ENCODE results near the gene TEDC2.

The TEDC2 gene

GRCh38 chr16:2508722-2509400, 49.0 kb downstream of the TEDC2 start:
- no peak for TF ChIP-seq CTCF (IDR thresholded peaks at IDR 0.05)
- no peaks in the 10 kb centered on the region for H3K36me3 Mint-ChIP-seq (ENCODE audit: low read depth)
- H3K9me3 Mint-ChIP-seq = no peaks in the 10 kb centered on the region
- H3K27ac Mint-ChIP-seq = no peak overlapping the region
- no peak overlapping the region for H3K4me3 Mint-ChIP-seq
- DNase-seq = peak; percentile 2
- peaks cover 14% of the 10 kb centered on the region for H3K27me3 Mint-ChIP-seq (ENCODE audit: low read depth, poor library complexity)
- H3K4me1 Mint-ChIP-seq = peaks cover 43% of the 10 kb centered on the region

GRCh38 chr16:2511128-2511800, 51.4 kb downstream of the TEDC2 start:
- Mint-ChIP-seq H3K9me3 (no peaks in the 10 kb centered on the region), H3K4me3 (peak overlapping the region; percentile 86), H3K4me1 (peaks cover 56% of the 10 kb centered on the region), H3K27me3 (ENCODE audit: low read depth, poor library complexity) (peaks cover 17% of the 10 kb centered on the region), H3K36me3 (ENCODE audit: low read depth) (peaks cover 1% of the 10 kb centered on the region), H3K27ac (no peak overlapping the region)
- TF ChIP-seq CTCF (IDR thresholded peaks at IDR 0.05) = no peak
- peak; percentile 51 for DNase-seq

GRCh38 chr16:2511996-2512734, 52.3 kb downstream of the TEDC2 start:
- peaks cover 6% of the 10 kb centered on the region for H3K36me3 Mint-ChIP-seq (ENCODE audit: low read depth)
- no peak for TF ChIP-seq CTCF (IDR thresholded peaks at IDR 0.05)
- peak overlapping the region; percentile 98 for H3K27ac Mint-ChIP-seq
- DNase-seq = no peak
- peaks cover 65% of the 10 kb centered on the region for H3K4me1 Mint-ChIP-seq
- H3K4me3 Mint-ChIP-seq = peak overlapping the region; percentile 86
- peaks cover 17% of the 10 kb centered on the region for H3K27me3 Mint-ChIP-seq (ENCODE audit: low read depth, poor library complexity)
- H3K9me3 Mint-ChIP-seq = no peaks in the 10 kb centered on the region

GRCh38 chr16:2512735-2513404, 53.0 kb downstream of the TEDC2 start:
- no peak for DNase-seq
- no peak for TF ChIP-seq CTCF (IDR thresholded peaks at IDR 0.05)
- peak overlapping the region; percentile 98 for H3K27ac Mint-ChIP-seq
- peaks cover 6% of the 10 kb centered on the region for H3K36me3 Mint-ChIP-seq (ENCODE audit: low read depth)
- H3K4me1 Mint-ChIP-seq = peaks cover 70% of the 10 kb centered on the region
- peak overlapping the region; percentile 86 for H3K4me3 Mint-ChIP-seq
- H3K9me3 Mint-ChIP-seq = no peaks in the 10 kb centered on the region
- peaks cover 17% of the 10 kb centered on the region for H3K27me3 Mint-ChIP-seq (ENCODE audit: low read depth, poor library complexity)

- DNase-seq = peak; percentile 93
- Mint-ChIP-seq H3K4me3 (peak within 1 kb of the TSS; percentile 86), H3K27ac (peak within 1 kb of the TSS; percentile 98), H3K4me1 (peaks cover 70% of the 10 kb centered on the region), H3K9me3 (no peaks in the 10 kb centered on the region), H3K36me3 (ENCODE audit: low read depth) (peaks cover 6% of the 10 kb centered on the region), H3K27me3 (ENCODE audit: low read depth, poor library complexity) (peaks cover 13% of the 10 kb centered on the region)
- TF ChIP-seq CTCF (IDR thresholded peaks at IDR 0.05) = no peak
Observed at GRCh38 chr16:2513405-2514332, 53.8 kb downstream of the TEDC2 start, which contains the start of gene ATP6V0C. Gene ATP6V0C, plus strand, starts transcription at chr16:2513952. Its CDS starts 152 bp downstream, at chr16:2514104.

Data from nephron progenitor cell (in vitro differentiated cells).